Measurements from ENCODE around the gene CCDC88B. TPM values are rescaled to one million over a fixed set of nuclear protein-coding genes. Genes with fewer than 3 reads are reported as not detected.

Gene CCDC88B
- total and polyA plus RNA-seq, 2 of the 8 experiments (the other 6 are each of a cell fraction or from before 2014, with no cell fraction given), result 5.9 to 12.5 TPM

GRCh38 chr11:64341851-64342791 is 2.1 kb downstream of the CCDC88B start:
- Histone ChIP-seq H4K91ac (replicated peaks; ENCODE audit: insufficient read length, low read length) (peak overlapping the region; percentile 58), H3K18ac (ENCODE audit: extremely low read depth, low read length) (peak overlapping the region; percentile 87), H2AK5ac (ENCODE audit: low read depth, low read length) (no peak overlapping the region), H3K9ac (replicated peaks in 1 of 4; ENCODE audit: extremely low read depth in 1 of 4, low read depth in 3 of 4, low read length in 3 of 4) (no peak overlapping the region; a peak in 3 of 7 replicates), H3K27me3 (replicated peaks in 1 of 4; ENCODE audit: control insufficient read depth in 3 of 4, extremely low read depth in 1 of 4, insufficient read depth in 3 of 4, low read length in 3 of 4) (peaks cover 0 to 2% (median 0%) of the 10 kb centered on the region in 4 experiments; a peak in 1 of 7 replicates), H3K79me2 (ENCODE audit: control insufficient read depth in 1 of 2, insufficient read depth in 2 of 2, low read length in 2 of 2) (no peaks in the 10 kb centered on the region), H3K4me1 (replicated peaks in 1 of 4; ENCODE audit: control insufficient read depth in 3 of 4, insufficient read depth in 4 of 4, low read length in 3 of 4) (peaks cover 0 to 23% (median 17%) of the 10 kb centered on the region in 4 experiments; a peak in 6 of 7 replicates), H3K27ac (ENCODE audit: low read depth, low read length) (no peak overlapping the region), H2AFZ (ENCODE audit: low read length) (no peak overlapping the region; the same call in 1 of the 2 replicates), H4K5ac (ENCODE audit: insufficient read length, low read depth, low read length) (peak overlapping the region; percentile 76), H2BK20ac (ENCODE audit: low read length) (no peak overlapping the region), H3K36me3 (ENCODE audit: control insufficient read depth in 2 of 4, insufficient read depth in 4 of 4, low read length in 3 of 4) (no peaks in the 10 kb centered on the region), H3K4me3 (ENCODE audit: extremely low read depth in 1 of 4, insufficient read depth in 2 of 4, low read depth in 3 of 4, low read length in 4 of 4) (peak overlapping the region; percentile 25 to 69 (median 34); a peak in 7 of 8 replicates), H2BK15ac (ENCODE audit: low read length) (peak overlapping the region; percentile 98; the same call in 1 of the 2 replicates), H3K79me1 (ENCODE audit: low read depth, low read length) (no peaks in the 10 kb centered on the region), H3K56ac (replicated peaks; ENCODE audit: insufficient read length, low read depth, low read length) (peak overlapping the region; percentile 36), H2BK5ac (ENCODE audit: low read depth, low read length) (peak overlapping the region; percentile 60; the same call in 1 of the 2 replicates), H3K14ac (ENCODE audit: insufficient read length) (no peak overlapping the region), H3K4ac (replicated peaks; ENCODE audit: insufficient read length, low read depth, low read length) (no peak overlapping the region), H4K20me1 (replicated peaks in 1 of 2; ENCODE audit: control insufficient read depth in 1 of 2, insufficient read depth in 2 of 2, low read length in 2 of 2) (peaks cover 0 to 2% of the 10 kb centered on the region in 2 experiments), H4K8ac (ENCODE audit: extremely low read depth, insufficient read depth, low read length) (peak overlapping the region; percentile 54), H3K9me3 (ENCODE audit: insufficient read depth in 2 of 2, low read depth in 1 of 2, low read length in 1 of 2) (no peaks in the 10 kb centered on the region), H3K23ac (ENCODE audit: insufficient read length) (no peak overlapping the region), H3K4me2 (ENCODE audit: insufficient read depth in 1 of 2, low read depth in 2 of 2, low read length in 2 of 2) (peak overlapping the region; percentile 71 to 78), H2BK120ac (replicated peaks; ENCODE audit: low read depth, low read length) (no peak overlapping the region), H3K23me2 (ENCODE audit: low read depth, low read length) (peaks cover 11% of the 10 kb centered on the region; the same call in 1 of the 2 replicates), H2BK12ac (ENCODE audit: low read depth, low read length) (0 out of 2 replicates have a peak overlapping the region, but pooled peaks have one; percentile 60)
- POLR2A ChIA-PET (ENCODE audit: partially characterized antibody), result interaction anchor here (0.6 to 6.1 kb wide), 12 partner anchors 8 to 156 kb away, joined by 3 to 38 read pairs (median 5); partner anchors contain the start of genes BAD, ESRRA, PRDX5 and STIP1
- CTCF ChIA-PET (ENCODE audit: partially characterized antibody), result interaction anchor here (0.7 to 37.6 kb wide), 18 partner anchors 5 to 362 kb away, joined by 3 to 614 read pairs (median 4); partner anchors contain the start of genes BAD, CATSPERZ, CCDC88B and ESRRA
- FAIRE-seq (no peak), DNase-seq (ENCODE audit: low read depth in 1 of 2, low spot score in 2 of 2) (peak; percentile 86 to 99)
- WGBS, 2 experiments (ENCODE audit: extremely low coverage in 1 of 2, insufficient coverage in 1 of 2, insufficient read length in 1 of 2, insufficient replicate concordance in 2 of 2, low coverage in 1 of 2, low lambda C conversion rate in 2 of 2, missing lambda C conversion rate in 1 of 2), result 28% methylated on average over 43 of the region's 55 CpGs; no CpG with 5 or more reads in 1 of the 2 experiments
- TF ChIP-seq CTBP2 (IDR thresholded peaks at IDR 0.05; ENCODE audit: borderline replicate concordance, insufficient read depth, insufficient read length, low read length) (no peak), CTCF (IDR thresholded peaks at IDR 0.05; ENCODE audit: control extremely low read depth in 1 of 3, insufficient read depth in 1 of 3, low read depth in 1 of 3, low read length in 3 of 3) (peak in 2 of 3 experiments; percentile 38 to 60; a peak in 3 of 4 replicates), EP300 (IDR thresholded peaks at IDR 0.05; ENCODE audit: borderline replicate concordance in 1 of 2, low read depth in 2 of 2, low read length in 2 of 2) (no peak), CHD2 (IDR thresholded peaks at IDR 0.05; ENCODE audit: low read length) (no peak), KDM4A (IDR thresholded peaks at IDR 0.05; ENCODE audit: low read depth, low read length, severe bottlenecking) (peak; percentile 44), SP4 (IDR thresholded peaks at IDR 0.05; ENCODE audit: low read length) (0 out of 2 replicates have a peak, but pooled peaks have one; percentile 79), BACH1 (IDR thresholded peaks at IDR 0.05; ENCODE audit: low read length) (peak; percentile 28; the same call in 1 of the 2 replicates)

Data from H1 (cell line).